HepG2 (cell line): ENCODE data around the gene SYPL1. TPM values are rescaled to one million over a fixed set of nuclear protein-coding genes. Genes with fewer than 3 reads are reported as not detected.

Experiments used
- CREM ChIP-seq, 2 experiments: sonication (generic) in 1 of 2; formaldehyde crosslinking in 1 of 2; IDR thresholded peaks; 2 replicates each; pipeline versions ENCODE4 v1.4.0 to v1.6.1; 2016 to 2020; ENCODE audit warnings: antibody characterized with exemption in 1 of 2, mild to moderate bottlenecking in 1 of 2, missing genetic modification reagents in 1 of 2
- FOXA1 ChIP-seq, 2 experiments: fragments of 450-650 bp in 1 of 2; sonication (generic) in 1 of 2; formaldehyde crosslinking in 1 of 2; IDR thresholded peaks; 2 replicates each; pipeline versions ENCODE4 v1.4.0 to v1.6.1; 2016 to 2020; ENCODE audit warnings: missing genetic modification reagents in 1 of 2
- MIER2 ChIP-seq: IDR thresholded peaks from 2 replicates; pipeline ENCODE4 v1.6.1; 2016; ENCODE audit warnings: missing biosample characterization, missing genetic modification reagents
- MIXL1 ChIP-seq: IDR thresholded peaks from 2 replicates; pipeline ENCODE4 v1.6.1; 2016
- MTERF4 ChIP-seq: sonication (generic); formaldehyde crosslinking; IDR thresholded peaks from 2 replicates; pipeline ENCODE4 v1.8.0; 2023; ENCODE audit warnings: mild to moderate bottlenecking, missing genetic modification reagents
- NAIF1 ChIP-seq: sonication (generic); formaldehyde crosslinking; IDR thresholded peaks from 2 replicates; pipeline ENCODE4 v1.5.0; 2020; ENCODE audit warnings: mild to moderate bottlenecking, missing genetic modification reagents, borderline replicate concordance
- PAF1 ChIP-seq: IDR thresholded peaks from 2 replicates; pipeline ENCODE4 v1.6.1; 2016; ENCODE audit warnings: missing genetic modification reagents, missing compliant biosample characterization
- PBX2 ChIP-seq: IDR thresholded peaks from 2 replicates; pipeline ENCODE4 v1.6.1; 2016; ENCODE audit warnings: control low read depth
- POLR2A ChIP-seq, 2 experiments: IDR thresholded peaks; 2 replicates each; pipeline ENCODE4 v1.6.1; 2011; ENCODE audit warnings: low read depth in 2 of 2, low read length in 2 of 2, mild to moderate bottlenecking in 1 of 2, moderate library complexity in 1 of 2; ENCODE audit not compliant: insufficient read depth in 1 of 2
- RNF219 ChIP-seq: sonication (generic); formaldehyde crosslinking; IDR thresholded peaks from 2 replicates; pipeline ENCODE4 v1.5.0; 2020; ENCODE audit warnings: mild to moderate bottlenecking, missing genetic modification reagents
- SAP130 ChIP-seq: IDR thresholded peaks from 2 replicates; pipeline ENCODE4 v1.6.1; 2016; ENCODE audit warnings: low read depth
- SOX5 ChIP-seq: IDR thresholded peaks from 2 replicates; pipeline ENCODE4 v1.6.1; 2016; ENCODE audit warnings: borderline replicate concordance
- TCF12 ChIP-seq, 2 experiments: fragments of 450-650 bp in 1 of 2; sonication (generic) in 1 of 2; formaldehyde crosslinking in 1 of 2; IDR thresholded peaks; 2 replicates each; pipeline versions ENCODE4 v1.6.1 to v1.8.0; 2017 to 2022; ENCODE audit warnings: antibody characterized with exemption in 1 of 2, mild to moderate bottlenecking in 1 of 2, missing genetic modification reagents in 1 of 2, moderate library complexity in 1 of 2
- TGIF2 ChIP-seq: IDR thresholded peaks from 2 replicates; pipeline ENCODE4 v1.6.1; 2016; ENCODE audit warnings: control low read depth, missing compliant biosample characterization
- YY1 ChIP-seq: IDR thresholded peaks from 2 replicates; pipeline ENCODE4 v1.6.1; 2011; ENCODE audit warnings: low read length, low read depth, moderate library complexity, mild to moderate bottlenecking; ENCODE audit not compliant: insufficient read depth, insufficient replicate concordance
- ZFX ChIP-seq: sonication (generic); formaldehyde crosslinking; IDR thresholded peaks from 2 replicates; pipeline ENCODE4 v1.4.0; 2020; ENCODE audit warnings: mild to moderate bottlenecking, low read depth, missing genetic modification reagents, moderate library complexity
- ZNF264 ChIP-seq: sonication (generic); formaldehyde crosslinking; IDR thresholded peaks from 2 replicates; pipeline ENCODE4 v1.4.0; 2020; ENCODE audit warnings: missing genetic modification reagents
- ZNF614 ChIP-seq: IDR thresholded peaks from 2 replicates; pipeline ENCODE4 v1.6.1; 2018; ENCODE audit warnings: missing biosample characterization, missing genetic modification reagents, inconsistent platforms, borderline replicate concordance
- ZNF619 ChIP-seq: sonication (generic); formaldehyde crosslinking; IDR thresholded peaks from 2 replicates; pipeline ENCODE4 v1.4.0; 2020; ENCODE audit warnings: mild to moderate bottlenecking, missing genetic modification reagents
- ZNF737 ChIP-seq: sonication (generic); formaldehyde crosslinking; IDR thresholded peaks from 2 replicates; pipeline ENCODE4 v1.5.0; 2020; ENCODE audit warnings: missing genetic modification reagents, mild to moderate bottlenecking, borderline replicate concordance
- ZSCAN22 ChIP-seq: sonication (generic); formaldehyde crosslinking; IDR thresholded peaks from 2 replicates; pipeline ENCODE4 v1.4.0; 2020; ENCODE audit warnings: mild to moderate bottlenecking, missing genetic modification reagents
- ZUFSP ChIP-seq: sonication (generic); formaldehyde crosslinking; IDR thresholded peaks from 2 replicates; pipeline ENCODE4 v1.9.0; 2021; ENCODE audit warnings: missing genetic modification reagents, mild to moderate bottlenecking, borderline replicate concordance
- polyA plus RNA-seq, 8 experiments: library from polyadenylated mRNA; depleted of rRNA in 3 of 8; stranded (reverse) in 7 of 8; unstranded in 1 of 8; fragments of >200 nt; fragmentation: Illumina TruSeq in 4 of 8; extraction: Trizol in 4 of 8; gene quantifications; 2 replicates each; pipeline versions ENCODE4 v1.2.1 to v1.2.3, GENCODE V29; 2011 to 2016; ENCODE audit warnings: low read depth in 4 of 8, missing spikeins in 1 of 8, mixed read lengths in 1 of 8; ENCODE audit not compliant: insufficient read depth in 1 of 8
- total RNA-seq, 5 experiments: library from RNA; depleted of rRNA; stranded (reverse); fragments of >200 nt; fragmentation: Illumina TruSeq; extraction: Trizol; gene quantifications; 2 replicates each; pipeline ENCODE4 v1.2.3, GENCODE V29; 2016; ENCODE audit warnings: low read depth in 1 of 5

The SYPL1 gene
- total and polyA plus RNA-seq, 2 of the 13 experiments (the other 11 are each of a cell fraction or from before 2014, with no cell fraction given): 27.5 to 40.2 TPM

- TF ChIP-seq FOXA1 (IDR thresholded peaks at IDR 0.05) (no peak), FOXA1 (CRISPR knock-in tag; IDR thresholded peaks at IDR 0.05) (0 out of 2 replicates have a peak, but pooled peaks have one; percentile 7), TCF12 (IDR thresholded peaks at IDR 0.05) (no peak), TCF12 (CRISPR knock-in tag; IDR thresholded peaks at IDR 0.05) (no peak), SAP130 (peak; percentile 36; the same call in 1 of the 2 replicates), POLR2A (IDR thresholded peaks at IDR 0.05; ENCODE audit: insufficient read depth in 1 of 2, low read depth in 2 of 2, low read length in 2 of 2) (no peak), ZNF619 (CRISPR knock-in tag) (no peak), ZNF737 (CRISPR knock-in tag) (no peak), NAIF1 (no peak), PAF1 (CRISPR knock-in tag) (no peak), MTERF4 (CRISPR knock-in tag) (no peak), YY1 (peak; percentile 20), RNF219 (CRISPR knock-in tag) (no peak), CREM (IDR thresholded peaks at IDR 0.05) (no peak), CREM (CRISPR knock-in tag; IDR thresholded peaks at IDR 0.05) (no peak), PBX2 (CRISPR knock-in tag) (no peak), ZFX (no peak), MIER2 (CRISPR knock-in tag) (no peak), ZNF264 (CRISPR knock-in tag) (no peak), ZSCAN22 (CRISPR knock-in tag) (no peak), ZNF614 (CRISPR knock-in tag) (no peak), MIXL1 (no peak), ZUFSP (CRISPR knock-in tag) (no peak), TGIF2 (CRISPR knock-in tag) (no peak), SOX5 (CRISPR knock-in tag) (peak; percentile 44; the same call in 1 of the 2 replicates)
Measured at GRCh38 chr7:106057962-106058927, 53.9 kb downstream of the SYPL1 start (continued).
